SK-N-SH (cell line): ENCODE results near the gene TICRR. TPM values are rescaled to one million over a fixed set of nuclear protein-coding genes. Genes with fewer than 3 reads are reported as not detected.

Experiments used
- CTCF ChIA-PET: fragments of 300-600, 350-600 bp; formaldehyde crosslinking; extraction: SDS; loops from one replicate; lab custom pipeline; 2021; lab: Yijun Ruan, JAX
- POLR2A ChIA-PET: fragments of 350-600 bp; sonication (Branson Sonifier 250); formaldehyde crosslinking; extraction: SDS; loops from one replicate; lab custom pipeline; 2020; ENCODE audit warnings: antibody characterized with exemption, inconsistent platforms; lab: Yijun Ruan, JAX
- DNase-seq: peaks from one replicate; pipeline ENCODE4 v3.0.0; 2012
- H2AFZ ChIP-seq: fragments of 200-600 bp; sonication (generic); 2 replicates; pipeline ENCODE4 v1.8.1; 2016; ENCODE audit warnings: antibody characterized with exemption, mild to moderate bottlenecking, low read depth
- H3F3A ChIP-seq: fragments of 200-600 bp; sonication (generic); replicated peaks from 2 replicates; pipeline ENCODE3; 2016; ENCODE audit warnings: antibody characterized with exemption, mild to moderate bottlenecking; ENCODE audit not compliant: insufficient read depth
- H3K27ac ChIP-seq, 2 experiments: fragments of 200-500 bp in 1 of 2; fragments of 200-600 bp in 1 of 2; sonication (Bioruptor generic) in 1 of 2; sonication (generic), shearing (Covaris generic) in 1 of 2; 2 replicates each; pipeline versions ENCODE4 v1.5.1 to v1.6.1; 2014 to 2016; ENCODE audit warnings: low read depth in 2 of 2, inconsistent platforms in 1 of 2, low read length in 1 of 2, mild to moderate bottlenecking in 1 of 2, mixed read lengths in 1 of 2
- H3K27me3 ChIP-seq: fragments of 200-600 bp; sonication (generic), shearing (Covaris generic); 2 replicates; pipeline ENCODE4 v1.6.1; 2016; ENCODE audit warnings: mixed run types; ENCODE audit not compliant: insufficient read depth
- H3K36me3 ChIP-seq, 2 experiments: fragments of 200-500 bp in 1 of 2; fragments of 200-600 bp in 1 of 2; sonication (Bioruptor generic) in 1 of 2; sonication (generic) in 1 of 2; replicated peaks in 1 of 2; 2 replicates each; pipeline versions ENCODE3 to v1.5.1; 2014 to 2016; ENCODE audit warnings: low read length in 1 of 2, mild to moderate bottlenecking in 1 of 2; ENCODE audit not compliant: insufficient read depth in 2 of 2, control insufficient read depth in 1 of 2
- H3K4me1 ChIP-seq, 2 experiments: fragments of 200-500 bp in 1 of 2; fragments of 200-600 bp in 1 of 2; sonication (Bioruptor generic) in 1 of 2; sonication (generic), shearing (Covaris generic) in 1 of 2; 2 replicates each; pipeline versions ENCODE4 v1.5.1 to v1.6.1; 2014 to 2016; ENCODE audit warnings: low read depth in 1 of 2, low read length in 1 of 2, mixed run types in 1 of 2; ENCODE audit not compliant: insufficient read depth in 2 of 2, control insufficient read depth in 1 of 2
- H3K4me2 ChIP-seq: fragments of 200-600 bp; sonication (generic), shearing (Covaris generic); 2 replicates; pipeline ENCODE4 v1.6.1; 2017; ENCODE audit warnings: mixed run types
- H3K4me3 ChIP-seq, 2 experiments: fragments of 200-500 bp in 1 of 2; fragments of 200-600 bp in 1 of 2; sonication (Bioruptor generic) in 1 of 2; sonication (generic), shearing (Covaris generic) in 1 of 2; 2 replicates each; pipeline versions ENCODE4 v1.5.1 to v1.8.1; 2014 to 2016; ENCODE audit warnings: low read depth in 2 of 2, inconsistent platforms in 1 of 2, low read length in 1 of 2, mild to moderate bottlenecking in 1 of 2, mixed read lengths in 1 of 2, moderate library complexity in 1 of 2
- H3K79me2 ChIP-seq: fragments of 200-600 bp; sonication (generic); 2 replicates; pipeline ENCODE4 v1.8.1; 2017; ENCODE audit warnings: mild to moderate bottlenecking; ENCODE audit not compliant: insufficient read depth
- H3K9ac ChIP-seq: fragments of 200-600 bp; sonication (generic); 2 replicates; pipeline ENCODE4 v1.6.1; 2017; ENCODE audit warnings: mixed run types
- H3K9me2 ChIP-seq: fragments of 200-600 bp; sonication (generic); 2 replicates; pipeline ENCODE4 v1.6.1; 2017; ENCODE audit warnings: mixed run types
- H3K9me3 ChIP-seq: fragments of 200-600 bp; sonication (generic); 2 replicates; pipeline ENCODE4 v1.6.1; 2017; ENCODE audit warnings: mixed run types, mild to moderate bottlenecking, moderate library complexity
- H4K20me1 ChIP-seq: fragments of 200-600 bp; sonication (generic); 2 replicates; pipeline ENCODE4 v1.6.1; 2017; ENCODE audit warnings: mild to moderate bottlenecking, mixed run types; ENCODE audit not compliant: insufficient read depth
- ELF1 ChIP-seq: IDR thresholded peaks from 2 replicates; pipeline ENCODE4 v1.4.0; 2012
- EZH2phosphoT487 ChIP-seq: fragments of 200-600 bp; sonication (generic); IDR thresholded peaks from 2 replicates; pipeline ENCODE4 v1.6.1; 2017; ENCODE audit warnings: low read depth, mixed run types, mild to moderate bottlenecking, antibody characterized with exemption, moderate library complexity, borderline replicate concordance
- FOXJ3 ChIP-seq: sonication (generic); formaldehyde crosslinking; IDR thresholded peaks from 2 replicates; pipeline ENCODE4 v1.5.1; 2020; ENCODE audit warnings: mild to moderate bottlenecking, missing genetic modification reagents
- FOXM1 ChIP-seq: IDR thresholded peaks from 2 replicates; pipeline ENCODE4 v1.4.0; 2012; ENCODE audit warnings: low read depth, mild to moderate bottlenecking
- GATA2 ChIP-seq: sonication (generic); formaldehyde crosslinking; IDR thresholded peaks from 2 replicates; pipeline ENCODE4 v1.5.0; 2020; ENCODE audit warnings: mild to moderate bottlenecking, missing genetic modification reagents
- MEF2A ChIP-seq: IDR thresholded peaks from 2 replicates; pipeline ENCODE4 v1.4.0; 2012; ENCODE audit warnings: low read depth, borderline replicate concordance
- NFIC ChIP-seq: IDR thresholded peaks from 2 replicates; pipeline ENCODE4 v1.4.0; 2012; ENCODE audit warnings: borderline replicate concordance
- NRF1 ChIP-seq: IDR thresholded peaks from 2 replicates; pipeline ENCODE4 v1.6.1; 2012; ENCODE audit warnings: low read depth, mild to moderate bottlenecking, low read length
- POLR2AphosphoS5 ChIP-seq: IDR thresholded peaks from 2 replicates; pipeline ENCODE4 v1.6.1; 2012; ENCODE audit warnings: low read depth, low read length
- RAD21 ChIP-seq: IDR thresholded peaks from 2 replicates; pipeline ENCODE4 v1.6.1; 2012; ENCODE audit warnings: mild to moderate bottlenecking, low read length
- RFX5 ChIP-seq: IDR thresholded peaks from 2 replicates; pipeline ENCODE4 v1.6.1; 2012; ENCODE audit warnings: mild to moderate bottlenecking, improper control_type of control experiment, low read length
- SIN3A ChIP-seq: IDR thresholded peaks from 2 replicates; pipeline ENCODE4 v1.6.1; 2012; ENCODE audit warnings: low read depth, mild to moderate bottlenecking, low read length, moderate library complexity, borderline replicate concordance
- SMC3 ChIP-seq: IDR thresholded peaks from 2 replicates; pipeline ENCODE4 v1.6.1; 2012; ENCODE audit warnings: low read depth, low read length, improper control_type of control experiment
- YY1 ChIP-seq: IDR thresholded peaks from 2 replicates; pipeline ENCODE4 v1.4.0; 2012; ENCODE audit warnings: low read depth, mild to moderate bottlenecking
- ZBTB33 ChIP-seq: IDR thresholded peaks from 2 replicates; pipeline ENCODE4 v1.4.0; 2012; ENCODE audit warnings: low read depth, borderline replicate concordance
- WGBS: methylation state at CpG from one replicate; pipeline ENCODE4 v1.1.6; 2017; ENCODE audit warnings: low lambda C conversion rate; 5-methylcytosine and 5-hydroxymethylcytosine counted together
- polyA plus RNA-seq, 3 experiments: library from polyadenylated mRNA; depleted of rRNA; stranded (reverse); fragments of >200 nt; gene quantifications; 2 replicates each; pipeline ENCODE4 v1.2.3, GENCODE V29; 2012
- TF ChIP-seq, protein P1 (sequence below): IDR thresholded peaks from 2 replicates; pipeline ENCODE4 v1.6.1; 2012; ENCODE audit warnings: mild to moderate bottlenecking, low read depth, low read length, moderate library complexity
- TF ChIP-seq, protein P2 (sequence below): IDR thresholded peaks from 2 replicates; pipeline ENCODE4 v1.4.0; 2012; ENCODE audit warnings: low read depth
- TF ChIP-seq, protein P3 (sequence below): fragments of 200-600 bp; sonication (generic); IDR thresholded peaks from 2 replicates; pipeline ENCODE4 v1.6.1; 2017; ENCODE audit warnings: antibody characterized with exemption, mild to moderate bottlenecking, moderate library complexity
- TF ChIP-seq, protein P4 (sequence below): fragments of 150-350 bp; IDR thresholded peaks from 2 replicates; pipeline ENCODE4 v1.6.1; 2017; ENCODE audit warnings: antibody characterized with exemption, low read length, low read depth, borderline replicate concordance

Gene TICRR
- polyA plus RNA-seq, 1 of the 3 experiments (the other 2 are of a cell fraction) = 3.2 TPM

DNA sequence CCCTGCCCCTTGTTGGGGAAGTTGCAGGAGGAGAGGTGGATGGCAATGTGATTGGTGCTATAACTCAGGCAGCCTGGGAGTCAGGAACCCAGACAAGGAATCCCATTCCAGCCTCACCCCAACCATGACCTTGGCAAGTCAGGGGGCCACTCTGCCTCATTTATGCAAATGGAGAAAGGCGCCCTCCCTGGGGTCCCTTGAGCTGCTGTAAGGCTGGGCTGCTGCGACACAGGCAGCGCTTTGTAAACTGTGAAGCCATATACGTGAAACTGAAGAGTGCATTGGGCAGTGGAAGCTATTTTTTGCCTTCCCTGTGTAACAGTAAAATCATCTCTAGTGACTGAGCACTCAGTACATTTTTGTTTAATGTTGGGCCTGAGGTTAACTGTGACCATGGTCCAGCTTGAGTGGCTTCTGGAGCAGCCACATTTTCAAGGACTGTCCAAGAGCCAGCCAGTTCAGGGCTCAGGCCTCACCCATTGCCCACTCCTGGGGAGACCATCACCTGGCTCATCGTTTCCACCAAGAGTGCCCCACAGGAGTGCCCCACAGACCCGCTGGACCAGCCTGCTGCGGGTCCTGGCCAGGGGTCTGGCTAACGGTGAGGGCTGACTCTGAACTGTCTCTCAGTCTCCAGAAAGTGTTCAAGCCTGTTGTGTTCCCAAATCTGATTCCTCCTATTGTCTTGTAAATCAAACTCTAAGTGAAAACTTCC lies 52.1 kb downstream of the TICRR start (continued):
- TF ChIP-seq ZBTB33 (no peak), ELF1 (no peak), POLR2AphosphoS5 (no peak), FOXM1 (no peak)
- TF ChIP-seq, protein P1, sequence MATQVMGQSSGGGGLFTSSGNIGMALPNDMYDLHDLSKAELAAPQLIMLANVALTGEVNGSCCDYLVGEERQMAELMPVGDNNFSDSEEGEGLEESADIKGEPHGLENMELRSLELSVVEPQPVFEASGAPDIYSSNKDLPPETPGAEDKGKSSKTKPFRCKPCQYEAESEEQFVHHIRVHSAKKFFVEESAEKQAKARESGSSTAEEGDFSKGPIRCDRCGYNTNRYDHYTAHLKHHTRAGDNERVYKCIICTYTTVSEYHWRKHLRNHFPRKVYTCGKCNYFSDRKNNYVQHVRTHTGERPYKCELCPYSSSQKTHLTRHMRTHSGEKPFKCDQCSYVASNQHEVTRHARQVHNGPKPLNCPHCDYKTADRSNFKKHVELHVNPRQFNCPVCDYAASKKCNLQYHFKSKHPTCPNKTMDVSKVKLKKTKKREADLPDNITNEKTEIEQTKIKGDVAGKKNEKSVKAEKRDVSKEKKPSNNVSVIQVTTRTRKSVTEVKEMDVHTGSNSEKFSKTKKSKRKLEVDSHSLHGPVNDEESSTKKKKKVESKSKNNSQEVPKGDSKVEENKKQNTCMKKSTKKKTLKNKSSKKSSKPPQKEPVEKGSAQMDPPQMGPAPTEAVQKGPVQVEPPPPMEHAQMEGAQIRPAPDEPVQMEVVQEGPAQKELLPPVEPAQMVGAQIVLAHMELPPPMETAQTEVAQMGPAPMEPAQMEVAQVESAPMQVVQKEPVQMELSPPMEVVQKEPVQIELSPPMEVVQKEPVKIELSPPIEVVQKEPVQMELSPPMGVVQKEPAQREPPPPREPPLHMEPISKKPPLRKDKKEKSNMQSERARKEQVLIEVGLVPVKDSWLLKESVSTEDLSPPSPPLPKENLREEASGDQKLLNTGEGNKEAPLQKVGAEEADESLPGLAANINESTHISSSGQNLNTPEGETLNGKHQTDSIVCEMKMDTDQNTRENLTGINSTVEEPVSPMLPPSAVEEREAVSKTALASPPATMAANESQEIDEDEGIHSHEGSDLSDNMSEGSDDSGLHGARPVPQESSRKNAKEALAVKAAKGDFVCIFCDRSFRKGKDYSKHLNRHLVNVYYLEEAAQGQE = no peak
- TF ChIP-seq, protein P2, sequence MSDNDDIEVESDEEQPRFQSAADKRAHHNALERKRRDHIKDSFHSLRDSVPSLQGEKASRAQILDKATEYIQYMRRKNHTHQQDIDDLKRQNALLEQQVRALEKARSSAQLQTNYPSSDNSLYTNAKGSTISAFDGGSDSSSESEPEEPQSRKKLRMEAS = no peak

DNA sequence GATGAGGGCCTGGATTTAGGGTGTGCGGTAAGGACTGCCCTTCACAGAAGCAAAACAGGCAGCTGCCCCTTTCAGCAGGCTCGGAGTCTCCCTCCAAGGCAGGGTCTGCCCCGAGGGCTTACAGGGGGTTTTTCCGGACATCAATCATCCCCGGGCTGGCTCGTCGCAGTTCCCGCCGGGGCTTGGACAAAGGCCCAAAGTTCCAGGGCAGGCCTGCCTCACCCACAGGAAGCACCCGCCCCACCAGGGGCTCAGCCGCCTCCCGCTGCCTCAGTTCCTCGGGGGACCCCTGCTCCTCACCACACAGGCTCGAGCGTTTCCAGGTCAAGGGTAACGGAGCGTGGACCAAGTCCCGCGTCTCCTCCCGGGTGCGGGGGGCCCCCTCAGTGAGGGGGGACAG lies 53.0 kb downstream of the TICRR start:
- Histone ChIP-seq H4K20me1 (no peaks in the 10 kb centered on the region), H2AFZ (no peak overlapping the region), H3K9me3 (no peaks in the 10 kb centered on the region), H3K4me2 (no peak overlapping the region), H3K27ac (no peak overlapping the region), H3K9ac (no peak overlapping the region), H3K4me3 (no peak overlapping the region), H3K27me3 (no peaks in the 10 kb centered on the region), H3K4me1 (no peaks in the 10 kb centered on the region), H3K9me2 (no peaks in the 10 kb centered on the region), H3K36me3 (peaks cover 27 to 90% of the 10 kb centered on the region in 2 experiments), H3K79me2 (no peaks in the 10 kb centered on the region; the same call in 1 of the 2 replicates), H3F3A (peaks cover 4% of the 10 kb centered on the region)
- CTCF ChIA-PET = interaction anchor here (5.5 kb wide), 1 partner anchor 18 kb away, joined by 27 read pairs; no protein-coding TSS in a partner anchor
- POLR2A ChIA-PET = no interaction called here
- DNase-seq = peak; percentile 38
- 100% methylated on average over 1 of the region's 21 CpGs for WGBS
- TF ChIP-seq RFX5 (no peak), GATA2 (CRISPR knock-in tag) (no peak), NFIC (no peak), SMC3 (no peak), SIN3A (no peak), RAD21 (no peak), NRF1 (no peak), ZBTB33 (no peak), MEF2A (no peak), YY1 (no peak), EZH2phosphoT487 (no peak), FOXJ3 (CRISPR knock-in tag) (no peak)
- TF ChIP-seq, protein P3, sequence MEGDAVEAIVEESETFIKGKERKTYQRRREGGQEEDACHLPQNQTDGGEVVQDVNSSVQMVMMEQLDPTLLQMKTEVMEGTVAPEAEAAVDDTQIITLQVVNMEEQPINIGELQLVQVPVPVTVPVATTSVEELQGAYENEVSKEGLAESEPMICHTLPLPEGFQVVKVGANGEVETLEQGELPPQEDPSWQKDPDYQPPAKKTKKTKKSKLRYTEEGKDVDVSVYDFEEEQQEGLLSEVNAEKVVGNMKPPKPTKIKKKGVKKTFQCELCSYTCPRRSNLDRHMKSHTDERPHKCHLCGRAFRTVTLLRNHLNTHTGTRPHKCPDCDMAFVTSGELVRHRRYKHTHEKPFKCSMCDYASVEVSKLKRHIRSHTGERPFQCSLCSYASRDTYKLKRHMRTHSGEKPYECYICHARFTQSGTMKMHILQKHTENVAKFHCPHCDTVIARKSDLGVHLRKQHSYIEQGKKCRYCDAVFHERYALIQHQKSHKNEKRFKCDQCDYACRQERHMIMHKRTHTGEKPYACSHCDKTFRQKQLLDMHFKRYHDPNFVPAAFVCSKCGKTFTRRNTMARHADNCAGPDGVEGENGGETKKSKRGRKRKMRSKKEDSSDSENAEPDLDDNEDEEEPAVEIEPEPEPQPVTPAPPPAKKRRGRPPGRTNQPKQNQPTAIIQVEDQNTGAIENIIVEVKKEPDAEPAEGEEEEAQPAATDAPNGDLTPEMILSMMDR = no peak
- TF ChIP-seq, protein P2 = no peak
- TF ChIP-seq, protein P4, sequence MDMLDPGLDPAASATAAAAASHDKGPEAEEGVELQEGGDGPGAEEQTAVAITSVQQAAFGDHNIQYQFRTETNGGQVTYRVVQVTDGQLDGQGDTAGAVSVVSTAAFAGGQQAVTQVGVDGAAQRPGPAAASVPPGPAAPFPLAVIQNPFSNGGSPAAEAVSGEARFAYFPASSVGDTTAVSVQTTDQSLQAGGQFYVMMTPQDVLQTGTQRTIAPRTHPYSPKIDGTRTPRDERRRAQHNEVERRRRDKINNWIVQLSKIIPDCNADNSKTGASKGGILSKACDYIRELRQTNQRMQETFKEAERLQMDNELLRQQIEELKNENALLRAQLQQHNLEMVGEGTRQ = no peak
